ENCODE data around the gene PCDHB8.
"Not testable (repeated sequence)": the region's sequence is repeated elsewhere in the genome, so short reads cannot be mapped to it uniquely, and the experiment has no call there.

The PCDHB8 gene

DNA sequence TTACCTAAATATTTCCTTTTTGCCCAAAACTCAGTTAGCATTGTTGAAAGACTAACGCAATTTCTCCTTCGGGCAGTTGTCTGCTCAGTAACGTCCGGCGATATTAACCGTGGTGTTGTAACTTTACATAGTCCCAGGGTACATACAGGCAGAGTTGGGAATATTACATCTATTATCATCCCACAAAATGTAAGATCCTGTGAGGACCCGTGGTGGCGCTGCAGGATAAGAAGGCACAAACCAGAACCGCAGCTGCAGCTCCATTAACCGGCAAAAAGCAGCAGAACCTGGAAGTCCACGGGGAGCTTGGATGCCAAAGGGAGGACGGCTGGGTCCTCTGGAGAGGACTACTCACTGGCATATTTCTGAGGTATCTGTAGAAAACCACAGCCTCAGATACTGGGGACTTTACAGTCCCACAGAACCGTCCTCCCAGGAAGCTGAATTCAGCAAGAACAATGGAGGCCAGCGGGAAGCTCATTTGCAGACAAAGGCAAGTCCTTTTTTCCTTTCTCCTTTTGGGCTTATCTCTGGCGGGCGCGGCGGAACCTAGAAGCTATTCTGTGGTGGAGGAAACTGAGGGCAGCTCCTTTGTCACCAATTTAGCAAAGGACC lies at the start of gene PCDHB8:
Gene PCDHB8, plus strand, starts transcription at position 214 of the 615 bp plus-strand sequence. Its CDS starts 245 bp downstream, at position 459.
- H4K20me1 ChIP-seq (ENCODE audit: insufficient read depth); H3K27ac ChIP-seq; H3K36me3 ChIP-seq (ENCODE audit: insufficient read depth); H3K4me2 ChIP-seq; H2AFZ ChIP-seq (ENCODE audit: low read depth); H3K27me3 ChIP-seq (ENCODE audit: insufficient read depth, low read depth); H3K4me1 ChIP-seq (ENCODE audit: low read depth, poor library complexity, severe bottlenecking); H3K9ac ChIP-seq; H3K79me2 ChIP-seq (ENCODE audit: insufficient read depth, low read depth); H3K4me3 ChIP-seq (IDR thresholded peaks at IDR 0.05; ENCODE audit: insufficient read depth, low read depth, low read length): not testable (repeated sequence)

- no peaks in the 10 kb centered on the region for H3K4me1 ChIP-seq (ENCODE audit: low read depth, poor library complexity, severe bottlenecking)
- no peaks in the 10 kb centered on the region for H4K20me1 ChIP-seq (ENCODE audit: insufficient read depth)
- no peak within 1 kb of the TSS for H3K9ac ChIP-seq
- no peak within 1 kb of the TSS for H3K4me2 ChIP-seq
- no peaks in the 10 kb centered on the region for H3K79me2 ChIP-seq (ENCODE audit: insufficient read depth, low read depth)
- H3K4me3 ChIP-seq (IDR thresholded peaks at IDR 0.05; ENCODE audit: insufficient read depth, low read depth, low read length), result no peak within 1 kb of the TSS
- TF ChIP-seq, protein P1, sequence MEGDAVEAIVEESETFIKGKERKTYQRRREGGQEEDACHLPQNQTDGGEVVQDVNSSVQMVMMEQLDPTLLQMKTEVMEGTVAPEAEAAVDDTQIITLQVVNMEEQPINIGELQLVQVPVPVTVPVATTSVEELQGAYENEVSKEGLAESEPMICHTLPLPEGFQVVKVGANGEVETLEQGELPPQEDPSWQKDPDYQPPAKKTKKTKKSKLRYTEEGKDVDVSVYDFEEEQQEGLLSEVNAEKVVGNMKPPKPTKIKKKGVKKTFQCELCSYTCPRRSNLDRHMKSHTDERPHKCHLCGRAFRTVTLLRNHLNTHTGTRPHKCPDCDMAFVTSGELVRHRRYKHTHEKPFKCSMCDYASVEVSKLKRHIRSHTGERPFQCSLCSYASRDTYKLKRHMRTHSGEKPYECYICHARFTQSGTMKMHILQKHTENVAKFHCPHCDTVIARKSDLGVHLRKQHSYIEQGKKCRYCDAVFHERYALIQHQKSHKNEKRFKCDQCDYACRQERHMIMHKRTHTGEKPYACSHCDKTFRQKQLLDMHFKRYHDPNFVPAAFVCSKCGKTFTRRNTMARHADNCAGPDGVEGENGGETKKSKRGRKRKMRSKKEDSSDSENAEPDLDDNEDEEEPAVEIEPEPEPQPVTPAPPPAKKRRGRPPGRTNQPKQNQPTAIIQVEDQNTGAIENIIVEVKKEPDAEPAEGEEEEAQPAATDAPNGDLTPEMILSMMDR (conservative IDR thresholded peaks at IDR 0.05; ENCODE audit: low read depth, low read length), result no peak; the same call in 1 of the 2 replicates
- no peaks in the 10 kb centered on the region for H3K36me3 ChIP-seq (ENCODE audit: insufficient read depth)
- H2AFZ ChIP-seq (ENCODE audit: low read depth), result no peak within 1 kb of the TSS
- no peaks in the 10 kb centered on the region for H3K27me3 ChIP-seq (ENCODE audit: insufficient read depth, low read depth)
- no peak within 1 kb of the TSS for H3K27ac ChIP-seq
Observed at GRCh38 chr5:141135030-141135717, 42.4 kb upstream of the PCDHB8 start, which contains the start of gene PCDHB5. Gene PCDHB5 (plus strand): TSS chr5:141135206. CDS start chr5:141135435, 229 bp downstream.

DNA sequence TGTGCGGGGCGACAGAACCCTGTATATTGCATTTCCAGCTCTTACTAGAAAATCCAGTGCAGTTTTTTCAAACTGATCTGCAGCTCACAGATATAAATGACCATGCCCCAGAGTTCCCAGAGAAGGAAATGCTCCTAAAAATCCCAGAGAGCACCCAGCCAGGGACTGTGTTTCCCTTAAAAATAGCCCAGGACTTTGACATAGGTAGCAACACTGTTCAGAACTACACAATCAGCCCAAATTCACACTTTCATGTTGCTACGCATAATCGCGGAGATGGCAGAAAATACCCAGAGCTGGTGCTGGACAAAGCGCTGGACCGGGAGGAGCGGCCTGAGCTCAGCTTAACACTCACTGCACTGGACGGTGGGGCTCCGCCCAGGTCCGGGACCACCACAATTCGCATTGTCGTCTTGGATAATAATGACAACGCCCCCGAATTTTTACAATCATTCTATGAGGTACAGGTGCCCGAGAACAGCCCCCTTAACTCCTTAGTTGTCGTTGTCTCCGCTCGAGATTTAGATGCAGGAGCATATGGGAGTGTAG lies 41.8 kb upstream of the PCDHB8 start:
- Histone ChIP-seq H3K79me2 (ENCODE audit: insufficient read depth, low read depth) (no peaks in the 10 kb centered on the region), H3K36me3 (ENCODE audit: insufficient read depth) (no peaks in the 10 kb centered on the region), H3K27me3 (ENCODE audit: insufficient read depth, low read depth) (no peaks in the 10 kb centered on the region), H3K4me2 (no peak overlapping the region), H2AFZ (ENCODE audit: low read depth) (no peak overlapping the region), H3K4me1 (ENCODE audit: low read depth, poor library complexity, severe bottlenecking) (no peaks in the 10 kb centered on the region), H4K20me1 (ENCODE audit: insufficient read depth) (no peaks in the 10 kb centered on the region), H3K27ac (no peak overlapping the region), H3K4me3 (IDR thresholded peaks at IDR 0.05; ENCODE audit: insufficient read depth, low read depth, low read length) (no peak overlapping the region), H3K9ac (no peak overlapping the region)
- TF ChIP-seq, protein P1 (conservative IDR thresholded peaks at IDR 0.05; ENCODE audit: low read depth, low read length), result no peak

DNA sequence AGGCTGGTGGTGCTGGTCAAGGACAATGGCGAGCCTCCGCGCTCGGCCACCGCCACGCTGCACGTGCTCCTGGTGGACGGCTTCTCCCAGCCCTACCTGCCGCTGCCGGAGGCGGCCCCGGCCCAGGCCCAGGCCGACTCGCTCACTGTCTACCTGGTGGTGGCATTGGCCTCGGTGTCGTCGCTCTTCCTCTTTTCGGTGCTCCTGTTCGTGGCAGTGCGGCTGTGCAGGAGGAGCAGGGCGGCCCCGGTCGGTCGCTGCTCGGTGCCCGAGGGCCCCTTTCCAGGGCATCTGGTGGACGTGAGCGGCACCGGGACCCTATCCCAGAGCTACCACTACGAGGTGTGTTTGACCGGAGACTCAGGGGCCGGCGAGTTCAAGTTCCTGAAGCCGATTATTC lies 40.2 kb upstream of the PCDHB8 start:
- not testable (repeated sequence) for H3K27ac ChIP-seq; H2AFZ ChIP-seq (ENCODE audit: low read depth); H3K4me2 ChIP-seq; H3K79me2 ChIP-seq (ENCODE audit: insufficient read depth, low read depth); H3K9ac ChIP-seq; H3K36me3 ChIP-seq (ENCODE audit: insufficient read depth); H3K4me3 ChIP-seq (IDR thresholded peaks at IDR 0.05; ENCODE audit: insufficient read depth, low read depth, low read length); H3K4me1 ChIP-seq (ENCODE audit: low read depth, poor library complexity, severe bottlenecking); H3K27me3 ChIP-seq (ENCODE audit: insufficient read depth, low read depth); H4K20me1 ChIP-seq (ENCODE audit: insufficient read depth)

DNA sequence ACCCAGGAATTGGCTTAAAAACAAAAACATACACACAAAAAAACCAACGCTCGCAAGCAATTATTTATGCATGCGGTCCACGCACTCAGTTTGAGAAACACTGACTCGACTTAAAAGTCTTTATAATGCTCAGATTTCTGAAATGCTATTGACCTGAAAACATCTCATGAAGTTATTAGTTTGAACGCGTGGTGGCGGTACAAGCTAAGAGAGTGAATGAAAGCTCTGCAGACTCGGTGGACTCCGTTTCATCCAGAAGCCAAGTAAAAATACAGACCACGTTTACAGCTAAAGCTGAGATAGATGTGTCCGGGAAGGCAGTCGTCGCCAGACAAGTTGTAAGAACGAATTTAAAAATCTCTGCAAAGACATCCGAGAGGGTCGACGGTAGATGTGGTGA lies 27.8 kb upstream of the PCDHB8 start, which contains the start of gene PCDHB6:
Gene PCDHB6, plus strand, starts transcription at position 246 of the 400 bp plus-strand sequence. CDS start 201 bp downstream, outside the sequence.
- no peaks in the 10 kb centered on the region for H3K27me3 ChIP-seq (ENCODE audit: insufficient read depth, low read depth)
- H3K9ac ChIP-seq, result no peak within 1 kb of the TSS
- no peak within 1 kb of the TSS for H3K27ac ChIP-seq
- no peak within 1 kb of the TSS for H3K4me2 ChIP-seq
- TF ChIP-seq, protein P1 (conservative IDR thresholded peaks at IDR 0.05; ENCODE audit: low read depth, low read length), result no peak
- no peaks in the 10 kb centered on the region for H4K20me1 ChIP-seq (ENCODE audit: insufficient read depth)
- H3K79me2 ChIP-seq (ENCODE audit: insufficient read depth, low read depth), result no peaks in the 10 kb centered on the region
- H2AFZ ChIP-seq (ENCODE audit: low read depth), result no peak within 1 kb of the TSS
- H3K4me1 ChIP-seq (ENCODE audit: low read depth, poor library complexity, severe bottlenecking), result no peaks in the 10 kb centered on the region
- H3K4me3 ChIP-seq (IDR thresholded peaks at IDR 0.05; ENCODE audit: insufficient read depth, low read depth, low read length), result no peak within 1 kb of the TSS
- no peaks in the 10 kb centered on the region for H3K36me3 ChIP-seq (ENCODE audit: insufficient read depth)
